ENCODE results near the gene MVK. TPM values are rescaled to one million over a fixed set of nuclear protein-coding genes. Genes with fewer than 3 reads are reported as not detected.

MVK gene
- total RNA-seq, 2 experiments from 2014 or later, result 20.3 to 21.8 TPM

DNA sequence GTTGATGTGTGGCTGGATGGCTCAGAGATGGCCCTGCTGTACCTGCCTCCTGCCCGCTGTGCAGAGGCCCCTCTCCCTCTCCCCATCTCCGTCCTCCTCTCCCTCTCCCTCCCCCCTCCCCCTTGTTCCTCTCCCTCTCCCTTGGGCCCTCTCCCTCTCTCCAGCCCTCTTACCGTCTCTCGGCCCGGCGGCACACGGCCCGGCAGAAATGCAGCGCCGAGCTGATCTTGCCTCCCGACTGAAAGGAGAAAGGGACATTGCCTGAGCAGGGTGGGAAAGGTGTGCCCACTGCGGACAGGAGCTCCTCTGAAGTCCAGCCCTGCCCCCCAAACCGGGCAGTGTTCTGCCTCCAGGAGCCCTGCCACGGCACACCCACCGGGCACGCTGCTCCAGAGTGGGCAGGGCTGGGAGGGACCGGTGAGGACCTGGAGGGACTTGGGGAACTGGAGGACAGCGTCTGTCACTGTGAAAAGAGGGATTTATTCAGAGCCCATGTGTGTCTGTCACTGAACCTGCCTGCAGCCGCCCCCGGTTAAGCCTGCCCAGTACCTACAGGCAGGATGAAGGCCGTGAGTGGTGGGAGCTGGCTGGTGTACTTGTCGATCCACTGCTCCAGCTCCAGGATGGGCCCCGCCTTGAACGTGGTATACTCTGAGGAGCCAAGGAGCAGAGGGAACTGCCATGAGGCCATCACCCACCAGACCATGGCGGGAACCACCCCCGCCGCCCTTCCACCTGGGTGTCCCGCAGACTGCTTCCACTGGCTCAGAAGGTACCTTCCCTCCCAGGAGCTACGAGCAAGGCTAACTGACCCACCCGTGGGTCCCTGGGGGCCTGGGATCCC lies 12.5 kb upstream of the MVK start:
- DNase-seq, result no peak
- Mint-ChIP-seq H3K27me3 (no peaks in the 10 kb centered on the region), H3K27ac (no peak overlapping the region), H3K9me3 (peaks cover 10% of the 10 kb centered on the region), H3K36me3 (ENCODE audit: low read depth) (peaks cover 30% of the 10 kb centered on the region), H3K4me3 (no peak overlapping the region), H3K4me1 (no peaks in the 10 kb centered on the region)
- POLR2A ChIA-PET, result no interaction called here
- CTCF ChIA-PET, result interaction anchor here (0.6 to 0.9 kb wide), 2 partner anchors 8 to 1225 kb away, joined by 3 read pairs; no protein-coding TSS in a partner anchor

DNA sequence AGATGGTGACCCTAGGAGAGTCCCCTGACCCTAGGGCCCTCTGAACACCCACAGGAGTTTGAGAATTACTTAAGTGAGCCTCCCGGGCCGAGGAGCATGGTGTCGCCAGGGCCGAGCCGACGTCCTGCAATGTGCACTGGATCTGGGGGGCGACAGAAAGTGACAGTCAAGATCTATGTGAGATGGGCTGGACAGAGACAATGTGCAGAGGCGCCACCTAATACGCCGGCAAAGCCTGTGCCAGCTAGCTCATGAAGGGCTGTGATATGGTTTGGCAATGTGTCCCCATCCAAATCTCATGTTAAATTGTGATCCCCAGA lies 11.9 kb upstream of the MVK start:
- Mint-ChIP-seq H3K9me3 (peaks cover 10% of the 10 kb centered on the region), H3K4me1 (no peaks in the 10 kb centered on the region), H3K27ac (no peak overlapping the region), H3K4me3 (no peak overlapping the region), H3K36me3 (ENCODE audit: low read depth) (peaks cover 30% of the 10 kb centered on the region), H3K27me3 (no peaks in the 10 kb centered on the region)
- DNase-seq, result no peak
- POLR2A ChIA-PET, result no interaction called here
- CTCF ChIA-PET, result interaction anchor here (0.6 to 0.9 kb wide), 2 partner anchors 9 to 1225 kb away, joined by 3 read pairs; no protein-coding TSS in a partner anchor

DNA sequence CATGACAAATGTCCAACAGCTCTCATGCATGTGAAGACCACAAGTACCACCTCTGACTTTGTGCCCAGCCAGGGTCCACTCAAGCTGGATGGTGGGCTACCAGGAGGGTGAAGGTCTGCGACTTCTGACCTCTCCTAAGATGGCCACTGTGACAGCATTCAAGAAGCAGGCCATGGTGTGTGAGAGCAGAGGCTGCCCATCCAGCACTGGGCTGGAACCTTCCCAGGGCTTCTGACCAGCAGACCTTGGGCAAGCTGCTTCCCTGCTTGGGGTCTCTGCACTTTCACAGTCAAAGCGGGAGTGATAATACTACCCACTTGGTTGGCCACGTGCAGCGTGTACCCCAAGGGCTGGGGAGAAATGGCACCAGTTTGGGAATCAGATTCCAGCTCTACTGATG lies 10.7 kb upstream of the MVK start:
- CTCF ChIA-PET, result interaction anchor here (0.6 to 1.1 kb wide), 2 partner anchors 22 to 1146 kb away, joined by 3 to 5 read pairs; no protein-coding TSS in a partner anchor
- DNase-seq, result no peak
- Mint-ChIP-seq H3K4me1 (no peaks in the 10 kb centered on the region), H3K36me3 (ENCODE audit: low read depth) (peaks cover 30% of the 10 kb centered on the region), H3K27me3 (no peaks in the 10 kb centered on the region), H3K4me3 (no peak overlapping the region), H3K27ac (no peak overlapping the region), H3K9me3 (peaks cover 10% of the 10 kb centered on the region)
- POLR2A ChIA-PET, result no interaction called here

DNA sequence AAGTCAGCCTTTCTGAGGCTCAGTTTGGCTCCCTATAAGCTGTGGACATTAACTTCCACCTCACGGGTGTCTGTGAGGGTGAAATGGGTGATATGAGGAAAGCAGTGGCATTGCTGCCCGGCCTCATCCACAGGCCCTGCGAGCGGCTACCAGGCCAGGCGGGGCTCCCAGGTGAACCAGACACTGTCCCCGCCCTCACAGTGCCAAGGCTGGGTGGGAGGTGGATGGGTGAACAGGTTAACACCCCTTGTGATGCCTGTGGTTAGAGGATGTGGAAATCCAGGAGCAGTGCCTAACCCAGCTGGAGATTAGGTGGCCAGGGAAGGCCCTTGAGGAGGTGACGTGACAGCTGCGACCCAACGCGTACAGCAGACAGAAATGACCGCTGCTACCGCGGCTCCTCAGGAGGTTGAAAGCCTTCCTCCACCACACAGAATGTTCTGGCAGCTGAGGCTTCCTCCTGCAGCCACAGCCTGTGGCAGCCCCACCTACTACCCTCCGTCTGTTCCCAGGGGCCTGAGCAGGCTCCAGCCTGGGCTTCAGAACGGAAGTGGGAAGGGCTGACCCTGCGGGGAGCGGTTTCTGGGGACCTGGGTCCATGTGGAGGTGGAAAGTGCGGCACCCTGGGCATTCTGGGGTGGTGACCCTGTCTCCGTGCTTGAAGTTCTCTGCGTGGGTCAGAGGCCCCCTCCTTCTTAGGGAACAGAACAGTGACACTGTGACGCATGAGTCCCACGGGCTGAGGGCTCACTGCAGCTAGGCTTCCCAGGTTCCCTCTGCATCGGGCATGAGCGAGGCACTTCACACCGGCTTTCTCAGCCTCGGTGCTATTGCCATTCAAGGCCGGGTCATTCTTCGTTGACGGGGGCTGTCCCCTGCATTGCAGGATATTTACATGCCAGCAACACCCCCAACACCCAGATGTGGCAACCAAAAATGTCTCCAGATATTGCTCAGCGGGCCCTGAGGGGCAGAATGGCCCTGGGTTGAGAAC lies 10.0 kb upstream of the MVK start:
- H3K36me3 Mint-ChIP-seq (ENCODE audit: low read depth), result peaks cover 30% of the 10 kb centered on the region
- ChIA-PET CTCF (interaction anchor here (1.1 kb wide), 1 partner anchor 23 kb away, joined by 3 read pairs; no protein-coding TSS in a partner anchor), POLR2A (no interaction called here)

DNA sequence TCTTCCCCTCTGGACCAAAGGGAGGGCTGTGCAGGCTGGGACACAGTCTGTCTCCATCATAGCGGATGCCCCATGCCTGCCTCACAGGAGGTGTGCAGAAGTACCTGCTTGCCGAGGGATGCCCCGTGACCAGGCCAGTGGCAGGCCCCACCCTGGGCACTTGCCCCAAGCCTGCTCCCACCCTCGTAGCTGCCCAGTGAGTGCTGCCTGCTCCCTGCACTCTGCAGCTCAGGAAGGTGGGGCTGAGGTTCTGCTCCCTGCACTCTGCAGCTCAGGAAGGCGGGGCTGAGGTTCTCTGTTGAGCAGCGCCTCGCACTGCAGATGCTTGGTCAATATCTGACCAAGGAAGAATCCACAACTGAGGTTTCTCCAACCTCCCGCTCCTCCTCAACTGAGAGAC lies 7.2 kb upstream of the MVK start:
- peaks cover 32% of the 10 kb centered on the region for H3K36me3 Mint-ChIP-seq (ENCODE audit: low read depth)
- peaks cover 10% of the 10 kb centered on the region for H3K9me3 Mint-ChIP-seq
- no peak for DNase-seq
- ChIA-PET POLR2A (no interaction called here), CTCF (interaction anchor here (1.5 kb wide), 1 partner anchor 23 kb away, joined by 3 read pairs; no protein-coding TSS in a partner anchor)
- H3K4me1 Mint-ChIP-seq, result no peaks in the 10 kb centered on the region
- H3K4me3 Mint-ChIP-seq, result no peak overlapping the region
- no peaks in the 10 kb centered on the region for H3K27me3 Mint-ChIP-seq
- no peak overlapping the region for H3K27ac Mint-ChIP-seq

More for the DNA sequence above, 10.0 kb upstream of the MVK start:
- no peaks in the 10 kb centered on the region for H3K4me1 Mint-ChIP-seq
- no peak for DNase-seq
- H3K27me3 Mint-ChIP-seq, result no peaks in the 10 kb centered on the region
- no peak overlapping the region for H3K27ac Mint-ChIP-seq
- H3K9me3 Mint-ChIP-seq, result peaks cover 10% of the 10 kb centered on the region
- H3K4me3 Mint-ChIP-seq, result no peak overlapping the region

DNA sequence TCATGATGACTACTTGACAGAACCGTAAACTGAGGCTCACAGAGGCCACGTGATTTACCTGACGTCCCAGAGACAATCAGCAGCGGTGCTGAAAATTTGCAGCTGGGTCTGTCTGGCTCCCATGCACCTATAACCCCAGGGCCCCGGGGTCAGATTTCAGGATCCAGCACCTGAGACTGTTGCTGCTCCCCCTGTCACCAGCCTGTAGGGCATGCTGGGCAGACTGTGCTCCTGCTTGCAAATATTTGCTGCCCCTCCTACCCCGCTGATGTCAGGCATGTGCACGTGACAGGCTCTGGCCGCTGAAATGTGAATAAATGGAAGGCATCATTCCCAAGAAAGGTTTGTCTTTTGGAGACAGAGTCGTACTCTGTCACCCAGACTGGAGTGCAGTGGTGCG lies 6.3 kb upstream of the MVK start:
- peaks cover 3% of the 10 kb centered on the region for H3K9me3 Mint-ChIP-seq
- H3K36me3 Mint-ChIP-seq (ENCODE audit: low read depth), result peaks cover 23% of the 10 kb centered on the region
- POLR2A ChIA-PET, result no interaction called here
- no peaks in the 10 kb centered on the region for H3K27me3 Mint-ChIP-seq
- no peak for DNase-seq
- H3K4me1 Mint-ChIP-seq, result peaks cover 4% of the 10 kb centered on the region
- no peak overlapping the region for H3K4me3 Mint-ChIP-seq
- H3K27ac Mint-ChIP-seq, result no peak overlapping the region
- CTCF ChIA-PET, result interaction anchor here (0.6 to 1.5 kb wide), 2 partner anchors 22 to 939 kb away, joined by 3 read pairs; no protein-coding TSS in a partner anchor

DNA sequence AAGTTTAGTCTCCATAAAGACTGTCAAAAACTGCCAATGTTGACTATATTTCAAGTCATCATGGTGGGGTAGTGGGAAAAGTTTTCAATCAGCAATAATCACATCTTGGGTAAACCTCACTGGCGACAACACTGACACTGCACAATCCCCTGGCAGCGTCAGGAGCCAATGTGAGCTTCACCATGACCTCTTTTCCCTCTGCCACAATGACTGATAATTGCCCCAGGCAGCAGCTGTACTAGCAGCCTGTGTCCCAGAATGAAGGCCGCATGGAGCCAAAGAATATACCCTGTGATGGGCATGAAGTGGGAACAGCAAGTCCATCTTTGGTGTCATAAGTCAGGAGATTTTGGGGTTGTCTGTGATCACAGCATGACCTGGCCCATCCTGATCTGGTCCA lies 5.6 kb upstream of the MVK start:
- POLR2A ChIA-PET, result no interaction called here
- no peak overlapping the region for H3K4me3 Mint-ChIP-seq
- no peak for DNase-seq
- H3K27me3 Mint-ChIP-seq, result no peaks in the 10 kb centered on the region
- H3K27ac Mint-ChIP-seq, result no peak overlapping the region
- CTCF ChIA-PET, result interaction anchor here (0.6 kb wide), 1 partner anchor 940 kb away, joined by 3 read pairs; no protein-coding TSS in a partner anchor
- no peaks in the 10 kb centered on the region for H3K9me3 Mint-ChIP-seq
- peaks cover 16% of the 10 kb centered on the region for H3K36me3 Mint-ChIP-seq (ENCODE audit: low read depth)
- H3K4me1 Mint-ChIP-seq, result peaks cover 11% of the 10 kb centered on the region

DNA sequence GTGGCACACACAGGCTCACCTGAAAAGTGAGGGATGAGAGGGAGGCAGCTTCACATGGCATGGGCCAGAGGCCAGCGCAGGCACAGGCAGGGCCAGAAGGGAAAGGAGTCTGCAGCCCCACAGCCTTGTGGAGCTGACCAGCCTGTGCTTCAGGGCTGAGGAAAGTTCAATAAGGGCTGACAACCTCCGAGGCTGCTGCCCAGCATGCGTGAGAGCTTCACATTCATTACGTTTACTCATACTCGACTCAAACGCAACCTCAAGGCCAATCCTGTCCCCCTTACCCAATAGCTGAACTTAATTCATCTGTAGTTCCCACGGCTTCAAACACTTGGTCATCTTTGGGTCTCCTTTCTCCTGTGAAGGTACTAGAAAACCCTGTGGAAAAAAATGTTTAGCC lies 5.1 kb upstream of the MVK start:
- H3K36me3 Mint-ChIP-seq (ENCODE audit: low read depth), result peaks cover 12% of the 10 kb centered on the region
- no peaks in the 10 kb centered on the region for H3K9me3 Mint-ChIP-seq
- CTCF ChIA-PET, result no interaction called here
- H3K27me3 Mint-ChIP-seq, result no peaks in the 10 kb centered on the region
- H3K4me1 Mint-ChIP-seq, result peaks cover 14% of the 10 kb centered on the region
- DNase-seq, result no peak
- H3K27ac Mint-ChIP-seq, result no peak overlapping the region
- no peak overlapping the region for H3K4me3 Mint-ChIP-seq
- POLR2A ChIA-PET, result no interaction called here

DNA sequence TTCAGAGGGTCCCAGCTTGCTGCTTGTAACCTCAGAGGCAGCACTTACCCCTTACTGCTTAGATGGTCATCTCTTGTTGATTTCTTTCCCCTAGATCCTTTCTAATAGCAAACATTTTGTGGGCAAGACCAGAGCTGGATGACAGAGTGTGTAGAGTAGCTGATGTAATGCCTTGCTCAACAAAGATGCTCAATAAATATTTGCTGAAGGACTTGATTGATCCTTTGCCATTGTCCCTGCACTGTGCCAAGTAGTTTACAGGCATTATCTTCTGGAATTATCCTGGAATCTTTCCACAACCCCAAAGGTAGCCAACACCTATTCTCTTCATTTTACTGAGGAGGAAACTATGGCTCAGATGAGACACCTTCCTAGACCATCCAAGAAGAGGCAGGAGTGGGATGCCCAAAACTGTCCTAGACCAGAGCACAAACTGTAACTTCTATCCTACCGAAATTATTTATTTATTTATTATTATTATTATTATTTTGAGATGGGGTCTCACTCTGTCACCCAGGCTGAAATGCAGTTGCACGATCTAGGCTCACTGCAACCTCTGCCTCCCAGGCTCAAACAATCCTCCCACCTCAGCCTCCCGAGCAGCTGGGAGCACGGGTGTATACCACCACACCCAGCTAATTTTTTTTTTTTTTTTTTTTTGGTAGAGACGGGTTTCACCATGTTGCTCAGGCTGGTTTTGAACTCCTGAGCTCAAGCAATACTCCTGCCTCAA lies 1.7 kb upstream of the MVK start:
- no peak overlapping the region for H3K27ac Mint-ChIP-seq
- no peaks in the 10 kb centered on the region for H3K9me3 Mint-ChIP-seq
- ChIA-PET CTCF (interaction anchor here (1.2 to 1.9 kb wide), 2 partner anchors 12 to 19 kb away, joined by 3 to 4 read pairs; no protein-coding TSS in a partner anchor), POLR2A (no interaction called here)
- no peak for DNase-seq
- peaks cover 6% of the 10 kb centered on the region for H3K36me3 Mint-ChIP-seq (ENCODE audit: low read depth)
- H3K4me1 Mint-ChIP-seq, result peaks cover 30% of the 10 kb centered on the region
- H3K4me3 Mint-ChIP-seq, result no peak overlapping the region
- H3K27me3 Mint-ChIP-seq, result no peaks in the 10 kb centered on the region

DNA sequence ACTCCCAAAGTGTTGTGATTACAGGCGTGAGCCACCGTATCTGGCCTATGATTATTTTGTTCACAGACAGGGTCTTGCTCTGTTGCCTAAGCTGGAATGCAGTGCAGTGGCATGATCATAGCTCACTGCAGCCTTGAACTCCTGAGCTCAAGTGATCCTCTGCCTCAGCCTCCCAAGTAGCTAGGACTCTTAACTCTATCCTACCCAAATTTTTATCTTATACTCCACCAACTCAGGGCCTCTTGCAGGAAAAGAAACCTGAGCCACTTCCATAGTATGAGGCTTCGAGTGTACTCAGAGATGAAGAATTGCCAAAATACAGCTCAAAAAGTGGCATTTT lies 1.1 kb upstream of the MVK start:
- Mint-ChIP-seq H3K36me3 (ENCODE audit: low read depth) (peaks cover 7% of the 10 kb centered on the region), H3K4me3 (peak overlapping the region; percentile 92)

DNA sequence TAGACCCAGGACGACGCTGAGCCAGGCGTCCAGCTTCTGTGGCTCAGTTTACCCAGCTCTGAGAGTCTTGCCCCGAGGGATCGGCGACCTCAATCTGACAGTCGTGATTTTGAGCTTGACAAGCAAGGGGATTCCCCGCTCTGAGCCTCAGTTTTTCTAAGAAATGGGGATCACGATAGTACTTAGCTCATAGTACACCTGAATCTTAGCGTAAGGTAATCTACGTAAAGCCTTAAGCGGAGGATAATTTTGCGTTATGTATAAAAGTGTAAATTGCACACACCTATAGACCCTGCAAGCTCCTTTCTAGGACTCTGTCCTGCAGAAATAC lies 285 bp downstream of the MVK start:
- H3K4me1 Mint-ChIP-seq, result peaks cover 30% of the 10 kb centered on the region
- H3K9me3 Mint-ChIP-seq, result no peaks in the 10 kb centered on the region
- ChIA-PET CTCF (interaction anchor here (0.6 to 2.0 kb wide), 6 partner anchors 8 to 232 kb away, joined by 3 to 5 read pairs (median 4); no protein-coding TSS in a partner anchor), POLR2A (no interaction called here)
- no peaks in the 10 kb centered on the region for H3K27me3 Mint-ChIP-seq
- DNase-seq, result no peak
- peaks cover 11% of the 10 kb centered on the region for H3K36me3 Mint-ChIP-seq (ENCODE audit: low read depth)
- H3K4me3 Mint-ChIP-seq, result peak overlapping the region; percentile 92
- H3K27ac Mint-ChIP-seq, result peak overlapping the region; percentile 95

More for the DNA sequence above, 1.1 kb upstream of the MVK start:
- H3K4me1 Mint-ChIP-seq, result peaks cover 30% of the 10 kb centered on the region
- no peaks in the 10 kb centered on the region for H3K9me3 Mint-ChIP-seq
- POLR2A ChIA-PET, result no interaction called here
- no peaks in the 10 kb centered on the region for H3K27me3 Mint-ChIP-seq
- peak overlapping the region; percentile 95 for H3K27ac Mint-ChIP-seq
- DNase-seq, result no peak
- CTCF ChIA-PET, result interaction anchor here (1.2 to 1.9 kb wide), 2 partner anchors 13 to 20 kb away, joined by 3 to 4 read pairs; no protein-coding TSS in a partner anchor

DNA sequence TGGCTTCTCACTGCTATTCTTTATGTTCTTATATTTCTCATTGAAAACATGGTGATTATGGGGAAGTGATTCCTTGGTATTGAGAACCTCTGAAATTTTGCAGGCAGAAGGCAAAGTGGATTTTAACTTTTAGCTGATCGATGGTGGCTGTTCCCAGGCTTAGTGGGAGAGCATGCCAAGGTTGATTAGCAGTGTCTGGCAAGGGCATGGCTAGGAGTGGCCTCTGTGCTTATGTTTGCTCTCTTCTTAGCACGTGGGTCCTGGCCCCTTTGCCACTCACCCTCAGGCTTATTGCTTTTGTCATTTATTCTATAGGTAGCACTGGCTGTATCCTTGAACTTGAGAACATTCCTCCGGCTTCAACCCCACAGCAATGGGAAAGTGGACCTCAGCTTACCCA lies 2.1 kb downstream of the MVK start:
- no peak overlapping the region for H3K27ac Mint-ChIP-seq
- CTCF ChIA-PET, result interaction anchor here (2.0 kb wide), 1 partner anchor 11 kb away, joined by 4 read pairs; no protein-coding TSS in a partner anchor
- no peaks in the 10 kb centered on the region for H3K9me3 Mint-ChIP-seq
- no peak overlapping the region for H3K4me3 Mint-ChIP-seq
- no peak for DNase-seq
- peaks cover 17% of the 10 kb centered on the region for H3K36me3 Mint-ChIP-seq (ENCODE audit: low read depth)
- H3K4me1 Mint-ChIP-seq, result peaks cover 30% of the 10 kb centered on the region
- no peaks in the 10 kb centered on the region for H3K27me3 Mint-ChIP-seq
- POLR2A ChIA-PET, result no interaction called here
